HCT116 (cell line): ENCODE measurements around the gene RIT1. TPM values are rescaled to one million over a fixed set of nuclear protein-coding genes. Genes with fewer than 3 reads are reported as not detected.

ENCODE experiments used
- ATAC-seq: fragments of 200-7000 bp; cut with Tn5 transposase; 2 replicates; pipeline ENCODE4 v1.9.1; 2020; ENCODE audit warnings: mild to moderate bottlenecking, moderate library complexity
- BruUV-seq: library from RNA; stranded (reverse); fragments of 400-500 nt; replicated peaks from 2 replicates; lab custom pipeline; 2021; lab: Mats Ljungman, UMichigan
- CTCF ChIA-PET: fragments of 300-600 bp; sonication (Branson Sonifier 250); formaldehyde crosslinking; loops from one replicate; lab custom pipeline; 2021; ENCODE audit warnings: antibody characterized with exemption; lab: Charles Lee
- POLR2A ChIA-PET: fragments of 300-600, 350-600 bp; sonication (Branson Sonifier 250); formaldehyde crosslinking; loops from one replicate; lab custom pipeline; 2021; ENCODE audit warnings: antibody characterized with exemption; lab: Charles Lee
- RAD21 ChIA-PET, 2 experiments: fragments of 300-600 bp; sonication (Branson Sonifier 250); formaldehyde crosslinking; loops; one replicate each; lab custom pipeline; 2023; ENCODE audit warnings: low total read pairs in 2 of 2; ENCODE audit not compliant: uncharacterized antibody in 2 of 2, unreplicated experiment in 2 of 2, low non-redundant PET in 1 of 2; lab: Charles Lee
- DNase-seq: peaks from one replicate; pipeline ENCODE4 v3.0.0-alpha.2; 2010; ENCODE audit warnings: low read depth, low spot score
- H2AFZ ChIP-seq: fragments of 200-600 bp; shearing (Covaris generic), sonication (generic); 2 replicates; pipeline ENCODE4 v1.6.1; 2017; ENCODE audit warnings: low read depth, mixed run types, mixed read lengths, antibody characterized with exemption, low read length; ENCODE audit not compliant: poor library complexity, severe bottlenecking
- H3K27ac ChIP-seq: 2 replicates; pipeline ENCODE4 v1.5.1; 2012; ENCODE audit warnings: low read depth, low read length
- H3K27me3 ChIP-seq: fragments of 200-600 bp; sonication (generic); 2 replicates; pipeline ENCODE4 v1.6.1; 2016; ENCODE audit warnings: mixed run types, low read length, mixed read lengths; ENCODE audit not compliant: insufficient read depth
- H3K36me3 ChIP-seq, 2 experiments: fragments of 200-500 bp in 1 of 2; fragments of 200-600 bp in 1 of 2; sonication (Bioruptor generic) in 1 of 2; sonication (generic) in 1 of 2; 2 replicates each; pipeline versions ENCODE4 v1.5.1 to v1.6.1; 2014 to 2016; ENCODE audit warnings: low read length in 2 of 2, inconsistent platforms in 1 of 2, mixed read lengths in 1 of 2, mixed run types in 1 of 2; ENCODE audit not compliant: insufficient read depth in 2 of 2, control insufficient read depth in 1 of 2
- H3K4me1 ChIP-seq, 2 experiments: fragments of 200-600 bp in 1 of 2; sonication (generic) in 1 of 2; 2 replicates each; pipeline versions ENCODE4 v1.5.1 to v1.6.1; 2012 to 2017; ENCODE audit warnings: low read length in 2 of 2, inconsistent platforms in 1 of 2, mild to moderate bottlenecking in 1 of 2, mixed read lengths in 1 of 2, mixed run types in 1 of 2, moderate library complexity in 1 of 2; ENCODE audit not compliant: insufficient read depth in 2 of 2, control insufficient read depth in 1 of 2
- H3K4me2 ChIP-seq: fragments of 200-600 bp; sonication (generic); 2 replicates; pipeline ENCODE4 v1.6.1; 2017; ENCODE audit warnings: mixed run types, low read length, mixed read lengths
- H3K4me3 ChIP-seq, 2 experiments: fragments of 200-600 bp in 1 of 2; sonication (generic) in 1 of 2; replicated peaks in 1 of 2; 2 replicates each; pipeline ENCODE4 v1.5.1; 2011 to 2016; ENCODE audit warnings: low read length in 2 of 2, control low read depth in 1 of 2, low read depth in 1 of 2, mild to moderate bottlenecking in 1 of 2, mixed read lengths in 1 of 2, mixed run types in 1 of 2
- H3K79me2 ChIP-seq: fragments of 200-600 bp; sonication (generic); 2 replicates; pipeline ENCODE4 v1.6.1; 2017; ENCODE audit warnings: mild to moderate bottlenecking, mixed run types, low read length, moderate library complexity, mixed read lengths; ENCODE audit not compliant: insufficient read depth
- H3K9ac ChIP-seq: fragments of 200-600 bp; sonication (generic); 2 replicates; pipeline ENCODE4 v1.6.1; 2016; ENCODE audit warnings: low read length, mixed read lengths
- H3K9me2 ChIP-seq: fragments of 200-600 bp; sonication (generic), shearing (Covaris generic); 2 replicates; pipeline ENCODE4 v1.6.1; 2017; ENCODE audit warnings: mixed run types, mild to moderate bottlenecking, moderate library complexity; ENCODE audit not compliant: insufficient read depth
- H3K9me3 ChIP-seq, 2 experiments: fragments of 200-500 bp in 1 of 2; fragments of 200-600 bp in 1 of 2; sonication (Bioruptor generic) in 1 of 2; sonication (generic) in 1 of 2; 2 replicates each; pipeline ENCODE4 v1.6.1; 2014 to 2017; ENCODE audit warnings: low read length in 2 of 2, mixed read lengths in 2 of 2, inconsistent platforms in 1 of 2, low read depth in 1 of 2, mild to moderate bottlenecking in 1 of 2, mixed run types in 1 of 2, moderate library complexity in 1 of 2; ENCODE audit not compliant: control insufficient read depth in 1 of 2, insufficient read depth in 1 of 2
- H4K20me1 ChIP-seq: fragments of 200-600 bp; sonication (generic), shearing (Covaris generic); 2 replicates; pipeline ENCODE4 v1.6.1; 2017; ENCODE audit warnings: mixed run types, mild to moderate bottlenecking, moderate library complexity; ENCODE audit not compliant: insufficient read depth
- CBX3 ChIP-seq: IDR thresholded peaks from 2 replicates; pipeline ENCODE4 v1.6.1; 2012; ENCODE audit warnings: low read depth
- ELF1 ChIP-seq: IDR thresholded peaks from 2 replicates; pipeline ENCODE4 v1.6.1; 2012; ENCODE audit warnings: low read depth, borderline replicate concordance
- EZH2 ChIP-seq: fragments of 200-600 bp; sonication (generic); IDR thresholded peaks from 2 replicates; pipeline ENCODE4 v1.6.1; 2017; ENCODE audit warnings: antibody characterized with exemption, mixed run types
- FOSL1 ChIP-seq: IDR thresholded peaks from 2 replicates; pipeline ENCODE4 v1.6.1; 2012; ENCODE audit warnings: low read depth
- RAD21 ChIP-seq: IDR thresholded peaks from 2 replicates; pipeline ENCODE4 v1.6.1; 2012; ENCODE audit warnings: low read depth, mild to moderate bottlenecking
- ZNF274 ChIP-seq: fragments of 200-500 bp; sonication (Bioruptor generic); IDR thresholded peaks from 2 replicates; pipeline ENCODE4 v1.6.1; 2014; ENCODE audit warnings: mild to moderate bottlenecking, low read depth, low read length, inconsistent platforms
- intact Hi-C: fragments of 100-400 bp; cut with micrococcal nuclease; formaldehyde crosslinking; loops from 2 replicates; pipeline ENCODE4 v1.10.0; 2022
- total RNA-seq: library from RNA; stranded (reverse); gene quantifications from one replicate; pipeline ENCODE4 v1.2.1, GENCODE V29; 2021; ENCODE audit not compliant: unreplicated experiment
- TF ChIP-seq, protein P1 (sequence below), 3 experiments: fragments of 200-600 bp in 1 of 3; sonication (generic) in 1 of 3; IDR thresholded peaks in 2 of 3; conservative IDR thresholded peaks in 1 of 3; 2 replicates each; pipeline ENCODE4 v1.5.1; 2012 to 2017; ENCODE audit warnings: low read depth in 2 of 3, low read length in 2 of 3, antibody characterized with exemption in 1 of 3, borderline replicate concordance in 1 of 3, control low read depth in 1 of 3, mild to moderate bottlenecking in 1 of 3, mixed read lengths in 1 of 3, mixed run types in 1 of 3, moderate library complexity in 1 of 3; ENCODE audit not compliant: insufficient read depth in 1 of 3
- TF ChIP-seq, protein P2 (sequence below): IDR thresholded peaks from 2 replicates; pipeline ENCODE4 v1.6.1; 2011; ENCODE audit warnings: mild to moderate bottlenecking, low read length, moderate library complexity; ENCODE audit not compliant: insufficient replicate concordance; ENCODE audit errors: extremely low read depth
- TF ChIP-seq, protein P3 (sequence below): IDR thresholded peaks from 2 replicates; pipeline ENCODE4 v1.6.1; 2012; ENCODE audit warnings: low read depth
- TF ChIP-seq, protein P4 (sequence below): IDR thresholded peaks from 2 replicates; pipeline ENCODE4 v1.6.1; 2012

The RIT1 gene
- total RNA-seq, 1 experiment from 2014 or later, result 10.2 TPM

DNA sequence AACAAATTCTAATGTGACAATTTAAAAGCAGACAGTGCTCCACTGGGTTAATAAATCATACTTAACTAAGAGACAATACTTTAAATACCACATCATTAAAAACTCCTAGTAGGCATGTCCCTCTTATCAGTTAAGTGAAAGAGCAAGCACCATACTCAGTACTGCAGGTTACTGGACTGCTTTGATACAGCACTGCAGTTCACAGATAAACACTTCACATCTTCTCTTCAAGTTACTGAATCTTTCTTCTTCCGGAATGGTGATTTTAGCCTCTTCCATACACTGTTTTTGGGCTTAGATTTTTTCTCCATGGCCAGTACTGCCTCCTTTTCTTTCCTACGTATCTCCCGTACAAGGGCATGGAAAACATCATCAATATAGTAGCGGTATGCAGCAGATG is 11.0 kb downstream of the RIT1 start (continued):
- no peak for TF ChIP-seq RAD21
- no peak for TF ChIP-seq CBX3

DNA sequence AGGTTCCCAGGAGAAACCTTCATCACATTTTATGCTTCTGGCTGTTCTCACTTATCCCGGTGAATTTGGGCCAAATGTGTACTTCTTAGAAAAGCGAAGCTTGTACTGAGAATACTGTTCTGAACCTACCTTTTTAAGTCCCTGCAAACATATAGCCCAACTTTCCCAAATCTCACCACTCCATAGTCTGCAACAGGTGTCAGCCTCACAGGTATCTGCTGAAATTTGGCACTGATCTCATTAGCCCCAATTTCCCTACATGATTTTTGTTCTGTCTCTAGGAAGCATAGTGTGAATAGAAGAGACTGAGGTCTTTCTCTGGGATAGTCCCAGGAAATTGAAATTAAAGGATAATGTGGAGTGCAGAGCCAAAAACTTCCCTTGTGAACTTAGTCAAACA is 11.5 kb downstream of the RIT1 start:
- DNase-seq (no peak), ATAC-seq (no peak)
- Histone ChIP-seq H3K36me3 (peaks cover 46 to 47% of the 10 kb centered on the region in 2 experiments; a peak in 3 of 4 replicates), H3K79me2 (peaks cover 18% of the 10 kb centered on the region; the same call in 1 of the 2 replicates), H3K4me2 (no peak overlapping the region), H3K27me3 (no peaks in the 10 kb centered on the region), H3K9me3 (no peaks in the 10 kb centered on the region), H4K20me1 (peaks cover 5% of the 10 kb centered on the region; the same call in 1 of the 2 replicates), H3K9me2 (no peaks in the 10 kb centered on the region), H3K4me1 (peaks cover 0 to 7% of the 10 kb centered on the region in 2 experiments; a peak in 1 of 4 replicates), H3K27ac (no peak overlapping the region), H3K4me3 (no peak overlapping the region), H2AFZ (no peak overlapping the region), H3K9ac (no peak overlapping the region)
- ChIA-PET CTCF (no interaction called here), RAD21 (no interaction called here), POLR2A (no interaction called here)
- TF ChIP-seq, protein P1, sequence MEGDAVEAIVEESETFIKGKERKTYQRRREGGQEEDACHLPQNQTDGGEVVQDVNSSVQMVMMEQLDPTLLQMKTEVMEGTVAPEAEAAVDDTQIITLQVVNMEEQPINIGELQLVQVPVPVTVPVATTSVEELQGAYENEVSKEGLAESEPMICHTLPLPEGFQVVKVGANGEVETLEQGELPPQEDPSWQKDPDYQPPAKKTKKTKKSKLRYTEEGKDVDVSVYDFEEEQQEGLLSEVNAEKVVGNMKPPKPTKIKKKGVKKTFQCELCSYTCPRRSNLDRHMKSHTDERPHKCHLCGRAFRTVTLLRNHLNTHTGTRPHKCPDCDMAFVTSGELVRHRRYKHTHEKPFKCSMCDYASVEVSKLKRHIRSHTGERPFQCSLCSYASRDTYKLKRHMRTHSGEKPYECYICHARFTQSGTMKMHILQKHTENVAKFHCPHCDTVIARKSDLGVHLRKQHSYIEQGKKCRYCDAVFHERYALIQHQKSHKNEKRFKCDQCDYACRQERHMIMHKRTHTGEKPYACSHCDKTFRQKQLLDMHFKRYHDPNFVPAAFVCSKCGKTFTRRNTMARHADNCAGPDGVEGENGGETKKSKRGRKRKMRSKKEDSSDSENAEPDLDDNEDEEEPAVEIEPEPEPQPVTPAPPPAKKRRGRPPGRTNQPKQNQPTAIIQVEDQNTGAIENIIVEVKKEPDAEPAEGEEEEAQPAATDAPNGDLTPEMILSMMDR (IDR thresholded peaks at IDR 0.05 in 2 of 3, conservative IDR thresholded peaks at IDR 0.05 in 1 of 3; ENCODE audit: borderline replicate concordance in 1 of 3, insufficient read depth in 1 of 3, low read depth in 2 of 3, low read length in 2 of 3), result no peak
- no peak for TF ChIP-seq FOSL1
- TF ChIP-seq ZNF274, result no peak
- no peak for TF ChIP-seq CBX3
- no peak for TF ChIP-seq EZH2
- TF ChIP-seq, protein P2, sequence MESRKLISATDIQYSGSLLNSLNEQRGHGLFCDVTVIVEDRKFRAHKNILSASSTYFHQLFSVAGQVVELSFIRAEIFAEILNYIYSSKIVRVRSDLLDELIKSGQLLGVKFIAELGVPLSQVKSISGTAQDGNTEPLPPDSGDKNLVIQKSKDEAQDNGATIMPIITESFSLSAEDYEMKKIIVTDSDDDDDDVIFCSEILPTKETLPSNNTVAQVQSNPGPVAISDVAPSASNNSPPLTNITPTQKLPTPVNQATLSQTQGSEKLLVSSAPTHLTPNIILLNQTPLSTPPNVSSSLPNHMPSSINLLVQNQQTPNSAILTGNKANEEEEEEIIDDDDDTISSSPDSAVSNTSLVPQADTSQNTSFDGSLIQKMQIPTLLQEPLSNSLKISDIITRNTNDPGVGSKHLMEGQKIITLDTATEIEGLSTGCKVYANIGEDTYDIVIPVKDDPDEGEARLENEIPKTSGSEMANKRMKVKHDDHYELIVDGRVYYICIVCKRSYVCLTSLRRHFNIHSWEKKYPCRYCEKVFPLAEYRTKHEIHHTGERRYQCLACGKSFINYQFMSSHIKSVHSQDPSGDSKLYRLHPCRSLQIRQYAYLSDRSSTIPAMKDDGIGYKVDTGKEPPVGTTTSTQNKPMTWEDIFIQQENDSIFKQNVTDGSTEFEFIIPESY, result no peak
- TF ChIP-seq ELF1, result no peak
- TF ChIP-seq RAD21, result no peak
- TF ChIP-seq, protein P3, sequence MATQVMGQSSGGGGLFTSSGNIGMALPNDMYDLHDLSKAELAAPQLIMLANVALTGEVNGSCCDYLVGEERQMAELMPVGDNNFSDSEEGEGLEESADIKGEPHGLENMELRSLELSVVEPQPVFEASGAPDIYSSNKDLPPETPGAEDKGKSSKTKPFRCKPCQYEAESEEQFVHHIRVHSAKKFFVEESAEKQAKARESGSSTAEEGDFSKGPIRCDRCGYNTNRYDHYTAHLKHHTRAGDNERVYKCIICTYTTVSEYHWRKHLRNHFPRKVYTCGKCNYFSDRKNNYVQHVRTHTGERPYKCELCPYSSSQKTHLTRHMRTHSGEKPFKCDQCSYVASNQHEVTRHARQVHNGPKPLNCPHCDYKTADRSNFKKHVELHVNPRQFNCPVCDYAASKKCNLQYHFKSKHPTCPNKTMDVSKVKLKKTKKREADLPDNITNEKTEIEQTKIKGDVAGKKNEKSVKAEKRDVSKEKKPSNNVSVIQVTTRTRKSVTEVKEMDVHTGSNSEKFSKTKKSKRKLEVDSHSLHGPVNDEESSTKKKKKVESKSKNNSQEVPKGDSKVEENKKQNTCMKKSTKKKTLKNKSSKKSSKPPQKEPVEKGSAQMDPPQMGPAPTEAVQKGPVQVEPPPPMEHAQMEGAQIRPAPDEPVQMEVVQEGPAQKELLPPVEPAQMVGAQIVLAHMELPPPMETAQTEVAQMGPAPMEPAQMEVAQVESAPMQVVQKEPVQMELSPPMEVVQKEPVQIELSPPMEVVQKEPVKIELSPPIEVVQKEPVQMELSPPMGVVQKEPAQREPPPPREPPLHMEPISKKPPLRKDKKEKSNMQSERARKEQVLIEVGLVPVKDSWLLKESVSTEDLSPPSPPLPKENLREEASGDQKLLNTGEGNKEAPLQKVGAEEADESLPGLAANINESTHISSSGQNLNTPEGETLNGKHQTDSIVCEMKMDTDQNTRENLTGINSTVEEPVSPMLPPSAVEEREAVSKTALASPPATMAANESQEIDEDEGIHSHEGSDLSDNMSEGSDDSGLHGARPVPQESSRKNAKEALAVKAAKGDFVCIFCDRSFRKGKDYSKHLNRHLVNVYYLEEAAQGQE, result no peak
- TF ChIP-seq, protein P4, sequence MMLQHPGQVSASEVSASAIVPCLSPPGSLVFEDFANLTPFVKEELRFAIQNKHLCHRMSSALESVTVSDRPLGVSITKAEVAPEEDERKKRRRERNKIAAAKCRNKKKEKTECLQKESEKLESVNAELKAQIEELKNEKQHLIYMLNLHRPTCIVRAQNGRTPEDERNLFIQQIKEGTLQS, result no peak
- BruUV-seq, result TSS peak; percentile 37
- intact Hi-C loops, result no loop called here
